ENCODE measurements around the gene SCN11A. TPM values are rescaled to one million over a fixed set of nuclear protein-coding genes. Genes with fewer than 3 reads are reported as not detected.
A peak's percentile ranks its signal among the peaks of the same experiment; 100 is the strongest.

SCN11A gene
- total RNA-seq, 2 experiments from 2014 or later: not detected

- ATAC-seq (no peak), DNase-seq (no peak)
- Mint-ChIP-seq H3K4me3 (no peak overlapping the region), H3K4me1 (ENCODE audit: low read depth) (peaks cover 6% of the 10 kb centered on the region), H3K9me3 (no peaks in the 10 kb centered on the region), H3K27me3 (no peaks in the 10 kb centered on the region), H3K27ac (no peak overlapping the region), H3K36me3 (ENCODE audit: low read depth) (peaks cover 9% of the 10 kb centered on the region)
- CTCF ChIA-PET: interaction anchor here (1.1 kb wide), 1 partner anchor 189 kb away, joined by 3 read pairs; no protein-coding TSS in a partner anchor
- TF ChIP-seq, protein P1, sequence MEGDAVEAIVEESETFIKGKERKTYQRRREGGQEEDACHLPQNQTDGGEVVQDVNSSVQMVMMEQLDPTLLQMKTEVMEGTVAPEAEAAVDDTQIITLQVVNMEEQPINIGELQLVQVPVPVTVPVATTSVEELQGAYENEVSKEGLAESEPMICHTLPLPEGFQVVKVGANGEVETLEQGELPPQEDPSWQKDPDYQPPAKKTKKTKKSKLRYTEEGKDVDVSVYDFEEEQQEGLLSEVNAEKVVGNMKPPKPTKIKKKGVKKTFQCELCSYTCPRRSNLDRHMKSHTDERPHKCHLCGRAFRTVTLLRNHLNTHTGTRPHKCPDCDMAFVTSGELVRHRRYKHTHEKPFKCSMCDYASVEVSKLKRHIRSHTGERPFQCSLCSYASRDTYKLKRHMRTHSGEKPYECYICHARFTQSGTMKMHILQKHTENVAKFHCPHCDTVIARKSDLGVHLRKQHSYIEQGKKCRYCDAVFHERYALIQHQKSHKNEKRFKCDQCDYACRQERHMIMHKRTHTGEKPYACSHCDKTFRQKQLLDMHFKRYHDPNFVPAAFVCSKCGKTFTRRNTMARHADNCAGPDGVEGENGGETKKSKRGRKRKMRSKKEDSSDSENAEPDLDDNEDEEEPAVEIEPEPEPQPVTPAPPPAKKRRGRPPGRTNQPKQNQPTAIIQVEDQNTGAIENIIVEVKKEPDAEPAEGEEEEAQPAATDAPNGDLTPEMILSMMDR (IDR thresholded peaks at IDR 0.05): no peak
- intact Hi-C loops (cut with micrococcal nuclease): no loop called here
- POLR2A ChIA-PET: interaction anchor here (0.6 kb wide), 1 partner anchor 1933 kb away, joined by 3 read pairs; no protein-coding TSS in a partner anchor
Observed at GRCh38 chr3:39099242-39099641, 47.5 kb upstream of the SCN11A start.

DNA sequence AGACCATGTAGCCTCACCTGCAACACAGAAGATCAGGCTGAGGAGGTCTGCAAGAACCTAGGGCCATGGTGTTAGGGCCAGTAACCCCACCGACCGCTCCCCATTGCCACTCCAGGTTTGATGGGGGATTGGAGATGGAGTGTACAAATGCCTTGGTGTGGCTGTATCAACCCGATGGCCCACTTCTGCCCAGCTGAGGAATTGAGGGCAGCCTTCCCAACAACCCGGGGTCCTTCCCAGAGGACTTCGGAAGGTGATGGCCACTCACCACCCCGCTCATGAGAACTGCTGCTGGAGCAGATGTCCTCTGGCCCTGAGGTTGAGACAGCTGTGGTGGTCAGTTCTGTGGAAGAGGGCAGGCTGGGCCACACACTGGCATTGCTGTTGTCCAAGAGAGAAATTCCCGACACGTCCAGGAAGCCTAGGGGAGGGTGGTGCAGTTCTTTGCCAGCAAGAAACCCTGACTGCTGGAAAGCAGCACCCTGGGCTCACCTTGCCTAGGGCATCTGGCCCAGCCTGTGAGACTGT lies 46.8 kb upstream of the SCN11A start:
- H3K36me3 Mint-ChIP-seq (ENCODE audit: low read depth): peaks cover 10% of the 10 kb centered on the region

DNA sequence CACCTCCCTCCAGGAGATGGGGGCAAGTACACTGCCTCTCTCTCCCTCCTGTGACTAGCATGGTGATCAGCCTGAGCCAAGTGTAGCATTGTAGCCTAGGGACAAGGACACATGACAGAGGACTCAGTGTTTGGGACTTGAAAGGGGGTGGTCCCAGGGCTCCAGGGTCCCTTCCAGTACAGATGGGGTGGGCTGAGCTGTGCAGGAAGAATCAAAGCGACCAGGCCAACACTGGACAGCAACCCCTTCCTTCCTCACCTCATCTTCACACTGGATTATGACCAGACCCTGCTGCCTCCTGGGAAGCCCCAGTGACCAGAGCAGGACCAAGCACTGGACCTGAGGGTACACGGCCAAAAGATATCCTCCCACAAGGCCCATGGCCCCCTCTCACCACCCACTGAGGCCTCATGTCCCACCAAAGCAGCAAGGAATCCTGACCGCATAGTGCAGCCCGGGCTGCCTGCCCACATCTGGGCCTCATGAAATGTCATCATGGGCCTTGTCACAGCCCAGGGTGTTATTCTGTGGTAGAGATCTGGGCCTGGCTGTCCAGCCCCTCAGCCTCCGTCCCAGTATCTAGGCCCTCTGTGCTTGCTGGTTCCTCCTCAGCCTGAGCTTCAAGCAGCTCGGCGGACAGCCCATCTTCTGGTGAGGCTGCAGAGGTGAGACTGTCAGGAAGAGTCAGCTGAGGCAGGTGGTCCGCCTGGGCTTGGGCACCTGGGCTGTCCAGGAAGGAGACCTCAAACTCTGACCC lies 46.1 kb upstream of the SCN11A start:
- H3K27ac Mint-ChIP-seq: peak overlapping the region; percentile 25
- peaks cover 10% of the 10 kb centered on the region for H3K36me3 Mint-ChIP-seq (ENCODE audit: low read depth)

More for the DNA sequence above, 46.8 kb upstream of the SCN11A start:
- intact Hi-C loops (cut with micrococcal nuclease): no loop called here
- Mint-ChIP-seq H3K9me3 (no peaks in the 10 kb centered on the region), H3K4me1 (ENCODE audit: low read depth) (peaks cover 6% of the 10 kb centered on the region), H3K4me3 (no peak overlapping the region), H3K27me3 (no peaks in the 10 kb centered on the region), H3K27ac (no peak overlapping the region)
- POLR2A ChIA-PET: no interaction called here
- ATAC-seq (no peak), DNase-seq (no peak)
- TF ChIP-seq, protein P1 (IDR thresholded peaks at IDR 0.05): no peak
- CTCF ChIA-PET: interaction anchor here (1.1 kb wide), 1 partner anchor 190 kb away, joined by 3 read pairs; no protein-coding TSS in a partner anchor

DNA sequence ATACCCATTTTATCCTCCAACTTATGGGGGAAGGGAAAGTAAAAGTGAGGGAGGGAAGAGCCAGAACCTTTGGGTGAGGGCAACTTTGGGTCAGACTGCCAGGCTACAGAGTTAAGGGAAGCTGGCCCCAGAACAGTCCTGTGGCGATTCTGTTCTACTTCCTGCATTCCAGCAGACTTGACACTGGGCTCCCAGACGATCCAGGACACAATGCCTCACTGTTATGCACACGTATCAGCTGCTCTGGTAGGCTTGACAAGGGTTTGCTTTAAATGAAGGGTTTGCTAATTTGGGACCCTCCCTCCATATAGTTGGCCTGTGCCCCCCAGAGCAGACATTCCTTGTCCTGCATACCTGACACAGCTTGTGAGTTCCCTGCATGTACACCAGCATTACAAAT lies 45.0 kb upstream of the SCN11A start:
- no peak overlapping the region for H3K4me3 Mint-ChIP-seq
- no peak for ATAC-seq

More for the DNA sequence above, 46.1 kb upstream of the SCN11A start:
- CTCF ChIA-PET: interaction anchor here (1.1 kb wide), 1 partner anchor 11 kb away, joined by 3 read pairs; no protein-coding TSS in a partner anchor
- intact Hi-C loops (cut with micrococcal nuclease): no loop called here
- POLR2A ChIA-PET: interaction anchor here (0.7 kb wide), 1 partner anchor 10 kb away, joined by 3 read pairs; no protein-coding TSS in a partner anchor
- no peak overlapping the region for H3K4me3 Mint-ChIP-seq
- no peak for DNase-seq
- no peak for ATAC-seq
- H3K4me1 Mint-ChIP-seq (ENCODE audit: low read depth): peaks cover 4% of the 10 kb centered on the region
- TF ChIP-seq, protein P1 (IDR thresholded peaks at IDR 0.05): no peak
- H3K9me3 Mint-ChIP-seq: no peaks in the 10 kb centered on the region
- H3K27me3 Mint-ChIP-seq: no peaks in the 10 kb centered on the region

More for the DNA sequence above, 45.0 kb upstream of the SCN11A start:
- H3K27ac Mint-ChIP-seq: no peak overlapping the region
- no peak for DNase-seq
- H3K27me3 Mint-ChIP-seq: no peaks in the 10 kb centered on the region
- H3K9me3 Mint-ChIP-seq: no peaks in the 10 kb centered on the region
- POLR2A ChIA-PET: interaction anchor here (0.6 kb wide), 1 partner anchor 20 kb away, joined by 3 read pairs; no protein-coding TSS in a partner anchor
- CTCF ChIA-PET: interaction anchor here (1.1 to 1.6 kb wide), 2 partner anchors 10 to 192 kb away, joined by 3 to 5 read pairs; no protein-coding TSS in a partner anchor
- peaks cover 12% of the 10 kb centered on the region for H3K36me3 Mint-ChIP-seq (ENCODE audit: low read depth)
- intact Hi-C loops (cut with micrococcal nuclease): no loop called here
- TF ChIP-seq, protein P1 (IDR thresholded peaks at IDR 0.05): no peak
- H3K4me1 Mint-ChIP-seq (ENCODE audit: low read depth): no peaks in the 10 kb centered on the region

All from activated CD8-positive, alpha-beta T cell treated with anti-CD3 and anti-CD28 coated beads for 36 hours (primary cell).